ENCODE measurements around the gene LRRC7. TPM values are rescaled to one million over a fixed set of nuclear protein-coding genes. Genes with fewer than 3 reads are reported as not detected.

The LRRC7 gene
- polyA plus RNA-seq, 1 donor from 2014 or later, result 141 TPM

DNA sequence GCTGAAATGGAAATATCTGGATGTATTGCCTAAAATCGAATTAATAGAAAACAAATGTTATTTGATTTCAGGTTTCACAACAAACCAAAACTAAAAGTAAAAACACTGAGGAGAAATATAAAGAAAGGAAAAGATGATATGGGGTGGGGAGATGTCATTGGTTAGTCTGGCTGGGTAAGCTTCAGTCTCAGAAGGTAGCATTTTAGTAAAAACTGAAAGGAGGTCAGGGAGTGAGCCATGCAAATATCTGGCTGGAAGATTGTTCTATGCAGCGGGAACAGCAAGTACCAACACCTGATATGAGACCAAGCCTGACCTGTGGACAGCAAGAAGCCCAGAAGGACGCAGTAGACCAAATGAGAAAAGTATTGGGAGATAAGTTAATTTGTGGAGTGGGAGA, 373.1 kb downstream of the LRRC7 start:
- Histone ChIP-seq H3K27me3 (ENCODE audit: insufficient read depth, low read depth, low read length) (no peaks in the 10 kb centered on the region), H3K4me2 (ENCODE audit: low read length) (no peak overlapping the region), H3K9me2 (ENCODE audit: insufficient read depth, low read length) (no peaks in the 10 kb centered on the region), H3K27ac (ENCODE audit: low read length) (no peak overlapping the region), H3K79me2 (replicated peaks; ENCODE audit: insufficient read depth, low read length) (no peaks in the 10 kb centered on the region), H3K4me3 (ENCODE audit: low read length) (no peak overlapping the region), H3F3A (ENCODE audit: insufficient read depth, low read length, poor library complexity, severe bottlenecking) (no peaks in the 10 kb centered on the region), H3K36me3 (ENCODE audit: insufficient read depth, low read length) (no peaks in the 10 kb centered on the region), H2AFZ (ENCODE audit: low read depth, low read length) (no peak overlapping the region), H3K9me3 (ENCODE audit: low read length) (no peaks in the 10 kb centered on the region), H4K20me1 (ENCODE audit: insufficient read depth) (no peaks in the 10 kb centered on the region), H3K9ac (ENCODE audit: low read length) (no peak overlapping the region)
- TF ChIP-seq, protein P1, sequence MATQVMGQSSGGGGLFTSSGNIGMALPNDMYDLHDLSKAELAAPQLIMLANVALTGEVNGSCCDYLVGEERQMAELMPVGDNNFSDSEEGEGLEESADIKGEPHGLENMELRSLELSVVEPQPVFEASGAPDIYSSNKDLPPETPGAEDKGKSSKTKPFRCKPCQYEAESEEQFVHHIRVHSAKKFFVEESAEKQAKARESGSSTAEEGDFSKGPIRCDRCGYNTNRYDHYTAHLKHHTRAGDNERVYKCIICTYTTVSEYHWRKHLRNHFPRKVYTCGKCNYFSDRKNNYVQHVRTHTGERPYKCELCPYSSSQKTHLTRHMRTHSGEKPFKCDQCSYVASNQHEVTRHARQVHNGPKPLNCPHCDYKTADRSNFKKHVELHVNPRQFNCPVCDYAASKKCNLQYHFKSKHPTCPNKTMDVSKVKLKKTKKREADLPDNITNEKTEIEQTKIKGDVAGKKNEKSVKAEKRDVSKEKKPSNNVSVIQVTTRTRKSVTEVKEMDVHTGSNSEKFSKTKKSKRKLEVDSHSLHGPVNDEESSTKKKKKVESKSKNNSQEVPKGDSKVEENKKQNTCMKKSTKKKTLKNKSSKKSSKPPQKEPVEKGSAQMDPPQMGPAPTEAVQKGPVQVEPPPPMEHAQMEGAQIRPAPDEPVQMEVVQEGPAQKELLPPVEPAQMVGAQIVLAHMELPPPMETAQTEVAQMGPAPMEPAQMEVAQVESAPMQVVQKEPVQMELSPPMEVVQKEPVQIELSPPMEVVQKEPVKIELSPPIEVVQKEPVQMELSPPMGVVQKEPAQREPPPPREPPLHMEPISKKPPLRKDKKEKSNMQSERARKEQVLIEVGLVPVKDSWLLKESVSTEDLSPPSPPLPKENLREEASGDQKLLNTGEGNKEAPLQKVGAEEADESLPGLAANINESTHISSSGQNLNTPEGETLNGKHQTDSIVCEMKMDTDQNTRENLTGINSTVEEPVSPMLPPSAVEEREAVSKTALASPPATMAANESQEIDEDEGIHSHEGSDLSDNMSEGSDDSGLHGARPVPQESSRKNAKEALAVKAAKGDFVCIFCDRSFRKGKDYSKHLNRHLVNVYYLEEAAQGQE (IDR thresholded peaks at IDR 0.05; ENCODE audit: borderline replicate concordance), result no peak
- no peak for TF ChIP-seq EP300 (conservative IDR thresholded peaks at IDR 0.05; ENCODE audit: poor library complexity, severe bottlenecking)
- no peak for TF ChIP-seq MXI1 (conservative IDR thresholded peaks at IDR 0.05; ENCODE audit: poor library complexity, severe bottlenecking)
- TF ChIP-seq EZH2 (IDR thresholded peaks at IDR 0.05; ENCODE audit: borderline replicate concordance, insufficient read depth, low read length, poor library complexity, severe bottlenecking), result no peak
- no peak for TF ChIP-seq TAF1 (IDR thresholded peaks at IDR 0.05; ENCODE audit: low read depth)
- TF ChIP-seq CTCF (IDR thresholded peaks at IDR 0.05; ENCODE audit: poor library complexity, severe bottlenecking), result no peak
- no peak for TF ChIP-seq SMC3 (conservative IDR thresholded peaks at IDR 0.05; ENCODE audit: poor library complexity)
- no peak for TF ChIP-seq POLR2AphosphoS5 (IDR thresholded peaks at IDR 0.05)
- no peak for TF ChIP-seq RAD21 (conservative IDR thresholded peaks at IDR 0.05)

DNA sequence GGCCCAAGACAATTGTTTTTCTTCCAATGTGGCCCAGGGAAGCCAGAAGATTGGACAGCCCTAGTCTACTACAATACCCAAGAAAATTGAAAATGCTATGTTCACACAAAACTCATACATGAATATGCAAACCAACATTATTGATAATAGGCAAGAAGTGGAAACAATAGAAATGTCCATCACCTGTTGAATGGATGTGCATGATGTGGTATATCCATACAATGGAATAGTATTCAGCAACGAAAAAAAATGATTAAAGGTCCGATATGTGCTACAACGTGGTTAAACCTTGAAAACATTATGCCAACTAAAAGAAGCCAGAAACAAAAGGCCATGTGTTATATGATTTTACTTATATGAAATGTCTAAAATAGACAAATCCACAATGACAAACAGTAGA, 375.3 kb downstream of the LRRC7 start:
- no peak overlapping the region for H3K4me3 ChIP-seq (ENCODE audit: low read length)
- no peaks in the 10 kb centered on the region for H3K9me3 ChIP-seq (ENCODE audit: low read length)
- H3K4me2 ChIP-seq (ENCODE audit: low read length), result no peak overlapping the region
- H4K20me1 ChIP-seq (ENCODE audit: insufficient read depth), result no peaks in the 10 kb centered on the region
- H3K9me2 ChIP-seq (ENCODE audit: insufficient read depth, low read length), result no peaks in the 10 kb centered on the region
- no peaks in the 10 kb centered on the region for H3K79me2 ChIP-seq (replicated peaks; ENCODE audit: insufficient read depth, low read length)
- no peak overlapping the region for H3K9ac ChIP-seq (ENCODE audit: low read length)
- no peak for TF ChIP-seq MXI1 (conservative IDR thresholded peaks at IDR 0.05; ENCODE audit: poor library complexity, severe bottlenecking)
- H2AFZ ChIP-seq (ENCODE audit: low read depth, low read length), result no peak overlapping the region
- H3K27ac ChIP-seq (ENCODE audit: low read length), result no peak overlapping the region
- no peaks in the 10 kb centered on the region for H3K36me3 ChIP-seq (ENCODE audit: insufficient read depth, low read length)
- H3F3A ChIP-seq (ENCODE audit: insufficient read depth, low read length, poor library complexity, severe bottlenecking), result no peaks in the 10 kb centered on the region
- H3K27me3 ChIP-seq (ENCODE audit: insufficient read depth, low read depth, low read length), result no peaks in the 10 kb centered on the region

DNA sequence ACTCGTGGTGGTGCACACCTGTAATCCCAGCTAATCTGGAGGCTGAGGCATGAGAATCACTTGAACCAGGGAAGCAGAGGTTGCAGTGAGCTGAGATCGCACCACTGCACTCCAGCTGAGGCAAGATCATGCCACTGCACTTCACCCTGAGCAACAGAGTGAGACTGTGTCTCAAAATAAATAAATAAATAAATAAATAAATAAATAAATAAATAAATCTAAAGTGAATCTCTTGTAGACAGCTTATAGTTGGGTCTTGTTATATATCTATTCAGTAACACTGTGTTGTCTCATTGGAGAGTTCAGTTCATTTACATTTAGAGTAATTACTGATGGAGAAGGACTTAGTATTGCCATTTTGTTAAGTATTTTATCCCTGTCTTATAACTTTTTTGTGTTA, 379.2 kb downstream of the LRRC7 start:
- H4K20me1 ChIP-seq (ENCODE audit: insufficient read depth), result no peaks in the 10 kb centered on the region
- H3K4me3 ChIP-seq (ENCODE audit: low read length), result no peak overlapping the region
- no peaks in the 10 kb centered on the region for H3F3A ChIP-seq (ENCODE audit: insufficient read depth, low read length, poor library complexity, severe bottlenecking)
- H2AFZ ChIP-seq (ENCODE audit: low read depth, low read length), result no peak overlapping the region
- H3K9ac ChIP-seq (ENCODE audit: low read length), result no peak overlapping the region
- H3K27me3 ChIP-seq (ENCODE audit: insufficient read depth, low read depth, low read length), result no peaks in the 10 kb centered on the region
- H3K9me3 ChIP-seq (ENCODE audit: low read length), result no peaks in the 10 kb centered on the region
- H3K4me2 ChIP-seq (ENCODE audit: low read length), result no peak overlapping the region
- H3K27ac ChIP-seq (ENCODE audit: low read length), result no peak overlapping the region
- no peaks in the 10 kb centered on the region for H3K79me2 ChIP-seq (replicated peaks; ENCODE audit: insufficient read depth, low read length)
- no peak for TF ChIP-seq EP300 (conservative IDR thresholded peaks at IDR 0.05; ENCODE audit: poor library complexity, severe bottlenecking)
- TF ChIP-seq, protein P1 (IDR thresholded peaks at IDR 0.05; ENCODE audit: borderline replicate concordance), result no peak
- H3K36me3 ChIP-seq (ENCODE audit: insufficient read depth, low read length), result no peaks in the 10 kb centered on the region
- H3K9me2 ChIP-seq (ENCODE audit: insufficient read depth, low read length), result no peaks in the 10 kb centered on the region

Data from neural cell (in vitro differentiated cells).